Prostate gland (tissue), 2 donors: ENCODE measurements around the gene SECTM1. TPM values are rescaled to one million over a fixed set of nuclear protein-coding genes. Genes with fewer than 3 reads are reported as not detected.

Experiments
- DNase-seq: peaks from one replicate; pipeline ENCODE4 v3.0.0-alpha.2; 2019; ENCODE audit warnings: low spot score
- H3K27ac ChIP-seq, 2 donors: fragments of 200-600 bp; sonication (generic); 2 replicates each; pipeline ENCODE4 v1.5.1; 2017 to 2019
- H3K27me3 ChIP-seq: fragments of 200-600 bp; sonication (generic); replicated peaks from 2 replicates; pipeline ENCODE4 v1.5.1; 2019; ENCODE audit not compliant: insufficient read depth
- H3K36me3 ChIP-seq, 2 donors: fragments of 200-600 bp; sonication (generic); 1 replicate in 1 of 2; 2 replicates in 1 of 2; pipeline versions ENCODE4 v1.5.1 to v1.8.1; 2017 to 2019
- H3K4me1 ChIP-seq: fragments of 200-600 bp; sonication (generic); replicated peaks from 2 replicates; pipeline ENCODE4 v1.5.1; 2019
- H3K4me3 ChIP-seq, 2 donors: fragments of 200-600 bp; sonication (generic); 2 replicates each; pipeline ENCODE4 v1.5.1; 2017 to 2019
- H3K9me3 ChIP-seq: fragments of 200-600 bp; sonication (generic); 2 replicates; pipeline ENCODE4 v1.5.1; 2017
- CTCF ChIP-seq, 4 experiments: fragments of 200-600 bp in 2 of 4; fragments of 450-650 bp in 2 of 4; sonication (generic) in 2 of 4; IDR thresholded peaks; 1 replicate in 3 of 4; 2 replicates in 1 of 4; pipeline ENCODE4 v1.5.1; 2016 to 2019; ENCODE audit warnings: antibody characterized with exemption in 4 of 4, mild to moderate bottlenecking in 2 of 4, moderate library complexity in 2 of 4
- POLR2A ChIP-seq: fragments of 450-650 bp; IDR thresholded peaks from one replicate; pipeline ENCODE4 v1.6.1; 2016; ENCODE audit warnings: antibody characterized with exemption, mild to moderate bottlenecking
- POLR2AphosphoS5 ChIP-seq: sonication (generic); formaldehyde crosslinking; IDR thresholded peaks from one replicate; pipeline ENCODE4 v1.6.1; 2017; ENCODE audit warnings: antibody characterized with exemption
- WGBS: methylation state at CpG from one replicate; pipeline ENCODE4 v1.1.5; 2018; 5-methylcytosine and 5-hydroxymethylcytosine counted together
- intact Hi-C: fragments of 100-400 bp; cut with DNase I; formaldehyde crosslinking; loops from one replicate; pipeline ENCODE4 v1.14.2; 2022
- total RNA-seq, 2 donors: library from RNA; depleted of rRNA; stranded (reverse); fragments of >200 nt; gene quantifications; one replicate each; pipeline ENCODE4 v1.1.0, GENCODE V29; 2016

Gene SECTM1
- total RNA-seq, 2 donors from 2014 or later = 9.0 to 12.5 TPM

GRCh38 chr17:82298538-82299421 is 34.8 kb downstream of the SECTM1 start:
- WGBS = 61% methylated on average over 26 of the region's 27 CpGs
- intact Hi-C loops = loop anchor here (10.0 kb wide), 1 partner anchor 64 kb away; no protein-coding TSS in a partner anchor
- no peaks in the 10 kb centered on the region for H3K27me3 ChIP-seq
- peak overlapping the region; percentile 35 to 43 for H3K4me3 ChIP-seq
- H3K36me3 ChIP-seq = no peaks in the 10 kb centered on the region
- no peaks in the 10 kb centered on the region for H3K9me3 ChIP-seq
- peak overlapping the region; percentile 99 for H3K27ac ChIP-seq
- peaks cover 21% of the 10 kb centered on the region for H3K4me1 ChIP-seq
- TF ChIP-seq POLR2AphosphoS5 (no peak), POLR2A (no peak), CTCF (IDR thresholded peaks at IDR 0.05) (no peak)
- DNase-seq = no peak

GRCh38 chr17:82297714-82298537 is 35.6 kb downstream of the SECTM1 start:
- intact Hi-C loops = loop anchor here (10.0 kb wide), 1 partner anchor 63 kb away; no protein-coding TSS in a partner anchor
- peaks cover 25% of the 10 kb centered on the region for H3K4me1 ChIP-seq
- peak overlapping the region; percentile 35 to 43 for H3K4me3 ChIP-seq
- DNase-seq = peak; percentile 92
- under 1% methylated on average over 36 of the region's 36 CpGs for WGBS
- H3K27ac ChIP-seq = peak overlapping the region; percentile 99
- no peaks in the 10 kb centered on the region for H3K36me3 ChIP-seq
- no peaks in the 10 kb centered on the region for H3K27me3 ChIP-seq
- no peaks in the 10 kb centered on the region for H3K9me3 ChIP-seq
- peak; percentile 63 for TF ChIP-seq POLR2A
- peak in 1 of 4 experiments; percentile 13 for TF ChIP-seq CTCF (IDR thresholded peaks at IDR 0.05)
- peak; percentile 86 for TF ChIP-seq POLR2AphosphoS5

GRCh38 chr17:82297280-82297713 is 36.3 kb downstream of the SECTM1 start:
- H3K4me1 ChIP-seq = peaks cover 25% of the 10 kb centered on the region
- intact Hi-C loops = loop anchor here (10.0 kb wide), 1 partner anchor 62 kb away; no protein-coding TSS in a partner anchor
- 5% methylated on average over 19 of the region's 19 CpGs for WGBS

More at GRCh38 chr17:82297280-82297713, 36.3 kb downstream of the SECTM1 start:
- H3K36me3 ChIP-seq = no peaks in the 10 kb centered on the region
- TF ChIP-seq POLR2AphosphoS5 (peak; percentile 87), CTCF (IDR thresholded peaks at IDR 0.05) (peak in 1 of 4 experiments; percentile 12), POLR2A (peak; percentile 56)
- peak overlapping the region; percentile 99 for H3K27ac ChIP-seq
- no peaks in the 10 kb centered on the region for H3K27me3 ChIP-seq
- no peaks in the 10 kb centered on the region for H3K9me3 ChIP-seq
- peak overlapping the region; percentile 35 to 43 for H3K4me3 ChIP-seq
- DNase-seq = peak; percentile 90
